Measurements from ENCODE around the gene NOCT.
"Not testable (repeated sequence)": the region's sequence is repeated elsewhere in the genome, so short reads cannot be mapped to it uniquely, and the experiment has no call there.

NOCT gene

DNA sequence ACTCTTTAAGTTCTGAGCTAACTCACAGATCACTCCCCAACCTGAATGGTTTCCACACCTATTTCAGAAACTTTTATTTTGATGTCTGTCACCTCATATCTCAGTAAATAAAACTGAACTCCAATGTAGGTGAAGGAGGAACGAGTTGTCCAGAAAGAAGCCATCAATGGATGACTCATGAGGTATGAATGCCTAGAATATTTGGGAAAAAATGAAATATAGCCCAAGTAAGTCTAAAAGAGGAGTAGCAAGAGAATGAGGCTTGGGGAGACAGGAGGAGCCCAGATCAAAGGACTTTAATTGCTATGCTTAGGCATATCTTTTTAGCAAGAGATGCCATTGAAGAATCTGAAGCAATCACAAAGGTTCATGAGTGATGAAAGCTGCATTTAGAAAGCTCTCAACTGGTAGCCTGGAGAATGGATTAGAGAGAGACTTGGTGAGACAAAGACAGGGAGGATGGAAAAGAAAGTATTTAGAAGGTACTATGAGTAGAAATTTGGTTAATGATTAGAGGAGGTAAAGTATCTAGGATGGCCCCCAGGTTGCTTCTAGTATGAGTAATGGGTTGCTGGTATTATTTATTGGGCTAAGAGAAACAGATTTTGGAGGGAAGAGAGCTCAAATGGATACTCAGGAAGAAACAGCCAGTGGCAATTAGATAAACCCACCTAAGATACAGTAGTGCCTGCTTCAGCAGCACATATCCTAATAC is 39.4 kb downstream of the NOCT start:
- no peaks in the 10 kb centered on the region for H3K27me3 ChIP-seq (ENCODE audit: insufficient read depth, low read length, poor library complexity)
- H3K4me1 ChIP-seq (ENCODE audit: insufficient read depth, low read length): no peaks in the 10 kb centered on the region
- H3K4me3 ChIP-seq (ENCODE audit: low read depth in 1 of 2, low read length in 2 of 2): no peak overlapping the region
- no peak overlapping the region for H3K4me2 ChIP-seq (ENCODE audit: insufficient read depth, low read length)
- TF ChIP-seq, protein P1, sequence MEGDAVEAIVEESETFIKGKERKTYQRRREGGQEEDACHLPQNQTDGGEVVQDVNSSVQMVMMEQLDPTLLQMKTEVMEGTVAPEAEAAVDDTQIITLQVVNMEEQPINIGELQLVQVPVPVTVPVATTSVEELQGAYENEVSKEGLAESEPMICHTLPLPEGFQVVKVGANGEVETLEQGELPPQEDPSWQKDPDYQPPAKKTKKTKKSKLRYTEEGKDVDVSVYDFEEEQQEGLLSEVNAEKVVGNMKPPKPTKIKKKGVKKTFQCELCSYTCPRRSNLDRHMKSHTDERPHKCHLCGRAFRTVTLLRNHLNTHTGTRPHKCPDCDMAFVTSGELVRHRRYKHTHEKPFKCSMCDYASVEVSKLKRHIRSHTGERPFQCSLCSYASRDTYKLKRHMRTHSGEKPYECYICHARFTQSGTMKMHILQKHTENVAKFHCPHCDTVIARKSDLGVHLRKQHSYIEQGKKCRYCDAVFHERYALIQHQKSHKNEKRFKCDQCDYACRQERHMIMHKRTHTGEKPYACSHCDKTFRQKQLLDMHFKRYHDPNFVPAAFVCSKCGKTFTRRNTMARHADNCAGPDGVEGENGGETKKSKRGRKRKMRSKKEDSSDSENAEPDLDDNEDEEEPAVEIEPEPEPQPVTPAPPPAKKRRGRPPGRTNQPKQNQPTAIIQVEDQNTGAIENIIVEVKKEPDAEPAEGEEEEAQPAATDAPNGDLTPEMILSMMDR (IDR thresholded peaks at IDR 0.05; ENCODE audit: borderline replicate concordance, extremely low read depth, low read length, poor library complexity, severe bottlenecking): no peak
- no peak for TF ChIP-seq EZH2 (IDR thresholded peaks at IDR 0.05; ENCODE audit: borderline replicate concordance, low read depth, low read length, severe bottlenecking)
- ATAC-seq (ENCODE audit: insufficient read depth, low read depth) (no peak), DNase-seq (no peak)
- H4K20me1 ChIP-seq (ENCODE audit: insufficient read depth, low read length): peaks cover 24% of the 10 kb centered on the region; the same call in 1 of the 2 replicates
- H3K27ac ChIP-seq (ENCODE audit: low read length): no peak overlapping the region
- H3K36me3 ChIP-seq (ENCODE audit: insufficient read depth, low read length): peaks cover 88% of the 10 kb centered on the region
- no peak overlapping the region for H2AFZ ChIP-seq (ENCODE audit: low read depth, low read length)
- H3K9ac ChIP-seq (ENCODE audit: low read depth, low read length): no peak overlapping the region
- peaks cover 64% of the 10 kb centered on the region for H3K79me2 ChIP-seq (ENCODE audit: insufficient read depth, low read length)
- no peaks in the 10 kb centered on the region for H3K9me3 ChIP-seq (ENCODE audit: insufficient read depth, low read length, severe bottlenecking)

DNA sequence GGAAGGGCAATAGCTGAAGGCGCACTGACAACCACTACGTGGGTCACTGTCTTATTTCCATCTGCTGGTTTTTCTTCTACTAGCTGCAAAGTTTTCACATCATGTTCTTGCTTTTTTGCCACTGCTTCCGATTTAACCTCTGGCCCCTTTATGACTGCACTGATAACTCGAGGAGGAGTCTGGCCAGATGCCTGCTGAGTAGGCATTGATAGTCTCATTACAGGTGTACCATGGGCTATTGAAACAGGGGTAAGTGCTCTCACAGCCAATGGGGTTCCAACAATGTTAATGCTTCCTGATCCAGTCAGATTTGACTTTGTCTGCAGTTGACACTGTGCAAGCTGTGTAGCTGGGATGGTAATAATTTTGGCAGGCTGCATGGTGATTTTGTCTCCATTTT is 43.4 kb downstream of the NOCT start:
- not testable (repeated sequence) for H2AFZ ChIP-seq (ENCODE audit: low read depth, low read length); H3K9ac ChIP-seq (ENCODE audit: low read depth, low read length); H3K4me2 ChIP-seq (ENCODE audit: insufficient read depth, low read length); H3K4me1 ChIP-seq (ENCODE audit: insufficient read depth, low read length); H3K9me3 ChIP-seq (ENCODE audit: insufficient read depth, low read length, severe bottlenecking); H3K4me3 ChIP-seq (ENCODE audit: low read depth in 1 of 2, low read length in 2 of 2); H3K27ac ChIP-seq (ENCODE audit: low read length); H3K27me3 ChIP-seq (ENCODE audit: insufficient read depth, low read length, poor library complexity); DNase-seq; ATAC-seq (ENCODE audit: insufficient read depth, low read depth)
- peaks cover 96% of the 10 kb centered on the region for H3K36me3 ChIP-seq (ENCODE audit: insufficient read depth, low read length)
- peaks cover 24% of the 10 kb centered on the region; the same call in 1 of the 2 replicates for H4K20me1 ChIP-seq (ENCODE audit: insufficient read depth, low read length)
- peaks cover 51% of the 10 kb centered on the region for H3K79me2 ChIP-seq (ENCODE audit: insufficient read depth, low read length)

DNA sequence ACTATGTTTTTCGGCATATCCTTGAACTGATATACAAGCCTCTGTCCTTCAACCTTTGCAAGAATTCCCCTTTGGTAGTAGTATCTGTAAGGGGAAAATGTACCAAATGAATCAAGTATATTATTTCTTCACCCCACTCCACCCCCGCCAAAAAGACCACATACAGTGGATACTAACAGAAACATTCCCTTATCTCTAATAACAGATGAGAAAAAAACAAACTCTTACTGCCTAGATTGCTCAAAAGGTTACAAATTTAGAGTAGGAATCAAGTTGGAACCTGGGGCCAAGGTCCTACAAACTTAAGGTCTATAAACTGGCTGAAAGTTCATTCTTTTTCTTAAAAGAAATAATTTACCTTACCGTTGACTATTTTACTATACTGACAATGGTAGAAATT is 45.0 kb downstream of the NOCT start:
- Histone ChIP-seq H3K79me2 (ENCODE audit: insufficient read depth, low read length) (peaks cover 38% of the 10 kb centered on the region), H3K36me3 (ENCODE audit: insufficient read depth, low read length) (peaks cover 95% of the 10 kb centered on the region), H4K20me1 (ENCODE audit: insufficient read depth, low read length) (peaks cover 12% of the 10 kb centered on the region; the same call in 1 of the 2 replicates), H3K9me3 (ENCODE audit: insufficient read depth, low read length, severe bottlenecking) (no peaks in the 10 kb centered on the region), H3K4me3 (ENCODE audit: low read depth in 1 of 2, low read length in 2 of 2) (no peak overlapping the region), H3K4me1 (ENCODE audit: insufficient read depth, low read length) (no peaks in the 10 kb centered on the region), H2AFZ (ENCODE audit: low read depth, low read length) (no peak overlapping the region), H3K4me2 (ENCODE audit: insufficient read depth, low read length) (no peak overlapping the region), H3K27ac (ENCODE audit: low read length) (no peak overlapping the region), H3K27me3 (ENCODE audit: insufficient read depth, low read length, poor library complexity) (no peaks in the 10 kb centered on the region), H3K9ac (ENCODE audit: low read depth, low read length) (no peak overlapping the region)
- DNase-seq (no peak), ATAC-seq (ENCODE audit: insufficient read depth, low read depth) (no peak)
- TF ChIP-seq, protein P1 (IDR thresholded peaks at IDR 0.05; ENCODE audit: borderline replicate concordance, extremely low read depth, low read length, poor library complexity, severe bottlenecking): no peak
- no peak for TF ChIP-seq EZH2 (IDR thresholded peaks at IDR 0.05; ENCODE audit: borderline replicate concordance, low read depth, low read length, severe bottlenecking)

DNA sequence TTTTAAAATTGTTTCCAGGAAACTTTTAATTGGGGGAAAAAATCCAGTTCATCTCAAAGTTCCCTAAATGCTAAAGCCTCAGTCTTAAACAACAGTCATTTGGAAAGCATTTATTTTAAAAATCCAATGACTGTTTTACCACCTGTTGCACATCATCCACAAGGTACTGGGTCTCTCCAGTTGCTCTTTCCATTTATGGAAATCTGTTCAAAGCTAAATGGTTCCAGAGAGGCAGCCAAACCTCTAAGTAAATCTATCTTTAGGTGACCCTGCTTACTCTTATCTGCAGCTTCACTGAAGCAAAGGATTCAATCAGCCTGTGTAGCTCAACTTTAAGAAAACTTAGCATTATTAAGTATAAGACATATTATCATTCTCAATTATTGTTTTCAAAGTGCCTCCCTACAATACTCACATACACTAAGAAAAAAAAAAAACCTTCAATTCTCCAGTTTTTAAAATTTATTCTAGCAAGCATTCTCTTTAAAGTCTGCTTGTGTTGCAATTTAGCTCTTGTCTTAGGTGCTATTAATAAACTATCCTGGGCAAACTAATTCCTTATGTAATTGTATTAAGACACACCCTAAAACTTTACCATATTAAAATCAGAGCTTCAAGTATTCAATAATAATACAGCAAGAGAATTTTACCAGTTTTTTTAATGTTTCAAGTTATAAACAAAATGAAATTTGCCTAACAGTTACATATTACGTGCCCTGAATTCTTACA is 60.6 kb downstream of the NOCT start:
- ATAC-seq (ENCODE audit: insufficient read depth, low read depth): no peak
- no peaks in the 10 kb centered on the region for H3K27me3 ChIP-seq (ENCODE audit: insufficient read depth, low read length, poor library complexity)

More for the DNA sequence above, 60.6 kb downstream of the NOCT start:
- Histone ChIP-seq H3K27ac (ENCODE audit: low read length) (no peak overlapping the region), H4K20me1 (ENCODE audit: insufficient read depth, low read length) (peaks cover 78% of the 10 kb centered on the region; the same call in 1 of the 2 replicates), H3K9me3 (ENCODE audit: insufficient read depth, low read length, severe bottlenecking) (no peaks in the 10 kb centered on the region), H3K36me3 (ENCODE audit: insufficient read depth, low read length) (peaks cover 30% of the 10 kb centered on the region), H3K4me2 (ENCODE audit: insufficient read depth, low read length) (no peak overlapping the region), H2AFZ (ENCODE audit: low read depth, low read length) (no peak overlapping the region), H3K4me1 (ENCODE audit: insufficient read depth, low read length) (peaks cover 4% of the 10 kb centered on the region; the same call in 1 of the 2 replicates), H3K9ac (ENCODE audit: low read depth, low read length) (no peak overlapping the region), H3K4me3 (ENCODE audit: low read depth in 1 of 2, low read length in 2 of 2) (no peak overlapping the region), H3K79me2 (ENCODE audit: insufficient read depth, low read length) (peaks cover 99% of the 10 kb centered on the region)
- TF ChIP-seq EZH2 (IDR thresholded peaks at IDR 0.05; ENCODE audit: borderline replicate concordance, low read depth, low read length, severe bottlenecking): no peak
- TF ChIP-seq, protein P1 (IDR thresholded peaks at IDR 0.05; ENCODE audit: borderline replicate concordance, extremely low read depth, low read length, poor library complexity, severe bottlenecking): no peak
- DNase-seq: no peak

All from DND-41 (cell line).